T-helper 17 cell (primary cell): ENCODE data around the gene PILRA. TPM values are rescaled to one million over a fixed set of nuclear protein-coding genes. Genes with fewer than 3 reads are reported as not detected.
"Not testable (repeated sequence)": the region's sequence is repeated elsewhere in the genome, so short reads cannot be mapped to it uniquely, and the experiment has no call there.

Experiments
- ATAC-seq: fragments of 150-1000 bp; cut with Tn5 transposase; 2 replicates; pipeline ENCODE4 v1.10.0; 2021; ENCODE audit warnings: mild to moderate bottlenecking, moderate library complexity
- DNase-seq, 3 donors: peaks; one replicate each; pipeline versions ENCODE4 v3.0.0 to v3.0.0-alpha.2; 2020 to 2021
- H3K9me3 ChIP-seq: one replicate; pipeline ENCODE4 v1.7.0; 2013; ENCODE audit warnings: low read length, mild to moderate bottlenecking; ENCODE audit not compliant: control insufficient read depth, poor library complexity, severe bottlenecking
- H3K27ac Mint-ChIP-seq: one replicate; pipeline ENCODE4 v1.8.0; 2022; ENCODE audit warnings: mild to moderate bottlenecking, moderate library complexity, mixed read lengths
- H3K27me3 Mint-ChIP-seq: one replicate; pipeline ENCODE4 v1.8.0; 2022; ENCODE audit warnings: mixed read lengths
- H3K36me3 Mint-ChIP-seq: one replicate; pipeline ENCODE4 v1.8.0; 2022; ENCODE audit warnings: low read depth, mixed read lengths
- H3K4me1 Mint-ChIP-seq: one replicate; pipeline ENCODE4 v1.8.0; 2022; ENCODE audit warnings: mild to moderate bottlenecking, mixed read lengths
- H3K4me3 Mint-ChIP-seq: one replicate; pipeline ENCODE4 v1.8.0; 2022; ENCODE audit warnings: mild to moderate bottlenecking, moderate library complexity, mixed read lengths
- total RNA-seq, 4 donors: library from RNA in 2 of 4; stranded (reverse) in 2 of 4; gene quantifications; one replicate each; pipeline ENCODE4 v1.2.3 and lab custom pipeline; 2022 to 2026

PILRA gene
- total RNA-seq, 2 donors from 2014 or later = 3.1 to 14.5 TPM

DNA sequence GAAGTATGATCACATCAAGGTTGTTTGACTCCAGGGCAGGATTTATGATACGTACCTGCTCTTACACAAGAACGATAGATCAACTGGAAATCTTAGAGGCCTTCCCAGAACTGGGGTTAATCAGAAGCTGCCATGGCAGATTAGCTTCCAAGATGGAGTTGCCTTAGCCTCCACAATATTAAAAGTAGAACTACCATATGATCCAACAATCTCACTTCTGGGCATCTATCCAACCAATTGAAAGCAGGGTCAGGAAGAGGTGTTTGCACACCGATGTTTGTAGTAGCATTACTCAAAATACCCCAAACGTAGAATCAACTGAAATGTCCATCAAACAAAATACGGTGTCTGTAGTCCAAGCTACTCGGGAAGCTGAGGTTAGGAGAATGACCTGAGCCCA, 8.8 kb upstream of the PILRA start:
- no peaks in the 10 kb centered on the region for H3K9me3 ChIP-seq
- Mint-ChIP-seq H3K27me3 (no peaks in the 10 kb centered on the region), H3K27ac (peak overlapping the region; percentile 19), H3K4me1 (peaks cover 28% of the 10 kb centered on the region), H3K36me3 (peaks cover 11% of the 10 kb centered on the region), H3K4me3 (no peak overlapping the region)
- no peak for ATAC-seq
- no peak for DNase-seq

DNA sequence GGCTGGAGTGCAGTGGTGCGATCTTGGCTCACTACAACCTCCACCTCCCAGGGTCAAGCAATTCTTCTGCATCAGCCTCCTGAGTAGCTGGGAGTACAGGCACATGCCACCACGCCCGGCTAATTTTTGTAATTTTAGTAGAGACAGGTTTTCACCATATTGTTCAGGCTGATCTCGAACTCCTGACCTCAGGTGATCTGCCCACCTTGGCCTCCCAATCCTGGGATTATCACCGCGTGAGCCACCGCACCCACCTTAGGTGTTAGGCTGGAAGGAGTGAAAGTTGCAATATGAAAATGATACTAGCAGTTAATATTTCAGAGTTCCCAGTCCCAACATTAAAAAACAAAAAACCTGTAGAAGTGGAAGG, 7.3 kb upstream of the PILRA start:
- Mint-ChIP-seq H3K4me1 (peaks cover 25% of the 10 kb centered on the region), H3K27ac (peak overlapping the region; percentile 89), H3K4me3 (peak overlapping the region; percentile 37)
- DNase-seq, ATAC-seq, H3K36me3 Mint-ChIP-seq, H3K27me3 Mint-ChIP-seq, H3K9me3 ChIP-seq: not testable (repeated sequence)

DNA sequence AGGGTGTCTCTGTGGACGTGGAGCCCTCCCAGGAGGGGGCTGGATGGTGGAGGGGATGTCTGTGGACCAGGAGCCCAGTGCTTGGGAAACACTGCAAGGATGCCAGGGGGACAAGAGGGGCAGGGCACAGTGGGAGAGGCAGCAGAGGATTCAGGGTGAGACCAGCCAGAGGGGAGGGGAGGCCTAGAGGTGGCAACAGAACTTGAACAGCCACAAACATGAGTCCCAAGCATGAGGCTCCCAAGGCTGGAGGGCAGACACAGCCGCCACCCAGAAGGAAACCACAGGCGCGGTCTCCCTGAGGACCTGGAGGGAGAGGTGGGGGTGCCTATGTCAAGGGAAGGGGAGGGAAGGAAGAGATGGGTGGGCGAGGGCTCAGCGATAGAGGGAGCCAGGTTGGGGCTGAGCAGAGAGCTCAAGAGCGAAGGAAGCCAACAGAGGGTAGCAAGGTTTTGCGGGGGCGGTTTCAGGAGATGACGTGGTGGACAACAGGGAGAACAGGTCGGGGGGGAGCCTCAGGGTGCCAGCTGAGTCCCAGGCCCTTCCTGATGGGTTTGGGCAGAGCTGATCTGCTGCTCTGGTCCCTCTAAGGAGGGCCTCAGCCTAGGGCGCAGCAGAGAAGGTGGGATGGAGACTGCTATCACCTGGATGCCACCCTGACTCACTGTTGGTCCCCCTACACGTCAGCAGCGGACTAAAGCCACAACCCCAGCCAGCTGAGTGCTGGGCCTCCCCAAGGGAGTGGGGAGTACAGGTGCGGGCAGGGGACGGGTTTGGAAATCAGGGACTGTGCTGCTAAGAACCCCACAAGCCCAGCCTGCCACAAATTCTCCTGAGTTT, 6.7 kb upstream of the PILRA start:
- Mint-ChIP-seq H3K36me3 (peaks cover 2% of the 10 kb centered on the region), H3K4me1 (peaks cover 25% of the 10 kb centered on the region), H3K27me3 (no peaks in the 10 kb centered on the region), H3K27ac (peak overlapping the region; percentile 89), H3K4me3 (peak overlapping the region; percentile 37)
- H3K9me3 ChIP-seq = no peaks in the 10 kb centered on the region
- DNase-seq (no peak), ATAC-seq (peak; percentile 20)

DNA sequence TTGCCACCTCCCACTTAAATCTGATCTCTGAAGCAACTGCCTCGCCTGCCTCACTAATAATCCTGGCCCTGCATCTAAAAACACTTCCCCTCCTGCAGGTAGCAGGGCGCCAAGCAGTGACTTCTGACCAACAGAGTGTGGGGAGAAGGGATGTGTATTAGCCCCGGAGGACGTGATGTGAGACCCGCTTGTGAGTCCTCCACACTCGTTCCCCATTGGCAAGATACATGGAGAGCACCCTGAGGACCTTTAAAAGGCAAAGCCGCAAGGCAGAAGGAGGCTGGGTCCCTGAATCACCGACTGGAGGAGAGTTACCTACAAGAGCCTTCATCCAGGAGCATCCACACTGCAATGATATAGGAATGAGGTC, 6.1 kb upstream of the PILRA start:
- Mint-ChIP-seq H3K27me3 (no peaks in the 10 kb centered on the region), H3K4me1 (peaks cover 25% of the 10 kb centered on the region), H3K27ac (peak overlapping the region; percentile 51), H3K4me3 (no peak overlapping the region), H3K36me3 (peaks cover 2% of the 10 kb centered on the region)
- DNase-seq = no peak
- no peaks in the 10 kb centered on the region for H3K9me3 ChIP-seq
- no peak for ATAC-seq

DNA sequence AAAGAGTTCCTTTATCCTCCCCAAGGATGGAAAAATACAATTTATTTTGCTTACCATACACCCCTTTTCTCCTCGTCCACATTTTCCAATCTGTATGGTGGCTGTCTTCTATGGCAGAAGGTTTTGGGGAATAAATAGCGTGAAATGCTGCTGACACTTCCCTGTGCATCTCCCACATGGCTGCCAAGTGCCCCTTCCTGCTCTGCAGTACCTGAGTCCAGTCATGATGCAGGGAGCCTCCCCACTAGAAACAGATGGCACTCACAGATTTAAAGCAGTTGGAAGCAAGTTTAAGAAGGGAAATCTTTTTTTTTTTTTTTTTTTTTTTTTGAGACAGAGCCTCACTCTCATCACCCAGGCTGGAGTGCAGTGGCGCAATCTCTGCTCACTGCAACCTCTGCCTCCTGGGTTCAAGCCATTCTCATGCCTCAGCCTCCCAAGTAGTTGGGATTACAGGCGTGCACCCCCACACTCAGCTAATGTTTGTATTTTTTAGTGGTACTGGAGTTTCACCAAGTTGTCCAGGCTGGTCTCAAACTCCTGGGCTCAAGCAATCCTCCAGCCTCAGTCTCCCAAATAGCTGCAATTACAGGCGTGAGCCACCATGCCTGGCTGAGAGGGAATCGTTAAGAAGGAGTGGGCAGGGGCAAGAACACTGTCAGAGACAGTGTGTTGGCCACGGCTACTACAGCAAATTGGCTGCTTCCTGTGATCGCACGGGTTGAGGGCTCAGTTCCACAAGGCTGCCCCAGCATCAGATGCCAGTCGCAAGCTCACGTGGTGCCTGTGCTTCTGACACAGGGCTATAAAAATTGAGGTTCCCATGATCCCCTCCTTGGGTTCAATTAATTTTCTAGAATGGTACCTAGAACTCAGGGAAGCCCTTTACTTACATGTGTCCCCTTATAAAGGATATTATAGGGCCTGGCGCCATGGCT, 5.3 kb upstream of the PILRA start:
- peaks cover 25% of the 10 kb centered on the region for H3K4me1 Mint-ChIP-seq
- H3K27ac Mint-ChIP-seq = peak overlapping the region; percentile 51
- H3K36me3 Mint-ChIP-seq = peaks cover 2% of the 10 kb centered on the region
- ATAC-seq (no peak), DNase-seq (no peak)
- no peaks in the 10 kb centered on the region for H3K9me3 ChIP-seq
- no peak overlapping the region for H3K4me3 Mint-ChIP-seq
- no peaks in the 10 kb centered on the region for H3K27me3 Mint-ChIP-seq

DNA sequence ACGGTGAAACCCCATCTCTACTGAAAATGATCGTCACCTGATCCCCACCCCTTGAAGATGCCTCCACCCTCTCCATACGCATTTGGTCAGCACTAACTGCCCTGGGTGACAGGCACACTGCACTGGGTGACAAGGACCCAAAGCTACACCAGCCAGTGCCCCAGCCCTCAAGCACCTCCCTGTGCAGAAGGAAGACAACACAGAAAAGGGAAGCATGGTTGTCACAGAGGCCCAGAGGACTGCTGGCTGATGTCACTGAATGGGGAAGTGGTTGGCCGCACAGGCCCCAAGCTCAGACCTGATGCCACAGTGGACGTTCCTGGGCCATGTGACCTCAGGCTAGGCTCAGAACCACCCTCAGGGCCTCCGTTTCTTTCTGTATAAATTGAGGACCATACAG, 4.2 kb upstream of the PILRA start:
- peaks cover 24% of the 10 kb centered on the region for H3K4me1 Mint-ChIP-seq
- peak overlapping the region; percentile 71 for H3K27ac Mint-ChIP-seq
- peak; percentile 65 for ATAC-seq
- no peaks in the 10 kb centered on the region for H3K9me3 ChIP-seq
- H3K27me3 Mint-ChIP-seq = no peaks in the 10 kb centered on the region
- peaks cover 2% of the 10 kb centered on the region for H3K36me3 Mint-ChIP-seq
- DNase-seq = no peak
- H3K4me3 Mint-ChIP-seq = peak overlapping the region; percentile 56

DNA sequence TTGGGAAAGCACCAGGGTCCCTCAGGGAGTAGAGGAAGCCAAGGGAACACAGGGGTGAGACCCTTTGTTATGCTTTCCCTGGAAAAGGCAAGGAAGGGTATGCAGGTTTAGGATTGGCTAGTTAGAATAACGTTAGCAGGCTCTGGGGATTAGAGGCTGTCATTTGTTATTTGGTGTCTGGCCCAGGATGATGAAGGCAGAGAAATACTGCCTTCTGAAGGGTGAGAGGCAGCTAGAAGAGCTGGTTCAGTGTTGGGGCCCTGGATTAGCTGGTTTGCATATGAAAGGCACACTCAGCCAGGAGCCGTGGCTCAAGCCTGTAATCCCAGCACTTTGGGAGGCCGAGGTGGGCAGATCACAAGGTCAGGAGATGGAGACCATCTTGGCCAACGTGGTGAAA, 3.0 kb upstream of the PILRA start:
- H3K4me3 Mint-ChIP-seq = peak overlapping the region; percentile 62
- H3K27me3 Mint-ChIP-seq = peaks cover 5% of the 10 kb centered on the region
- ATAC-seq (no peak), DNase-seq (no peak)
- H3K9me3 ChIP-seq = no peaks in the 10 kb centered on the region
- H3K27ac Mint-ChIP-seq = peak overlapping the region; percentile 66
- peaks cover 3% of the 10 kb centered on the region for H3K36me3 Mint-ChIP-seq
- H3K4me1 Mint-ChIP-seq = peaks cover 24% of the 10 kb centered on the region

DNA sequence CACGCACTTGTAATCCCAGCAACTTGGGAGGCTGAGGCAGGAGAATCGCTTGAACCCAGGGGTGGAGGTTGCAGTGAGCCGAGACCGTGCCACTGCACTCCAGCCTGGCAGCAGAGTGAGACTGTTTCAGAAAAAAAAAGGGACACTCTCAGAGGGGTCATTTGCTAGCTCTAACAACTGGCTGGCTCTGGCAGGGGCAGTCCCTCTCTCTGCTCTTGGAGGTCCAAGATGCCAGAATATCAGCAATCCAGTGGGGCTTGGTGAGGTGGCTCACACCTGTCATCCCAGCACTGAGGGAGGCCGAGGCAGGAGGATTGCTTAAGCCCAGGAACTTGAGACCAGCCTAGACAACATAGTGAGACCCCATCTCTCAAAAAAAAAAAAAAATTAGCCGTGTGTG, 2.5 kb upstream of the PILRA start:
- H3K27ac Mint-ChIP-seq = peak overlapping the region; percentile 66
- ATAC-seq = no peak

DNA sequence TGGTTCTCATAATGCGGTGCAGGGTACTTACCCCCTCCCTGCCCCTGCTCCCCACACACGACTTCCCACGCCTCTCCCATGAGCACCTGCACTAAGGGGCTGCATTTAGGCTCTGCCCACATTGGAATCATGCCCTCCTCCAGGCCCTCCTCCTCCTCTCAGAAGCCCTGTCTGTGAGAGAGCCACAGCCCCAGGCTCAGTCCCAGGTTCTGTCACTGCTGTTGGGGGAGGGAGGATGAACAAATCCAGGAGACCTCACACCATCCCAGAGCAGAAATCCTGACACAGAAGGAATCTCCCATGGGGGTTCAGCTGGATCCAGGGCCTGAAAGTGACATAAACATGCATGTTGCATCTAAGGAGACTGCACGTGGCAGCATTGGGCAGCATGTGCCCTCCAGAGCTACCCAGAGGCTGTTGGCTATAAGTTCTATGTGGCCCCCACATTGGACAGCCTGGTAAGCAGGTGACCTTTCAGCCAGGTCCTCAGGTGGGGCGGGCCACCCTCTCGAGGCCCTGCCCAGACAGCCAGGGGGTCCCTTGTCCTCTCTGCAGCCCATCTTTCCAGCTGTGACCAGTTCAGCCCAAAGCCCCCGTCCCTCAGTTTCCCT, 1.6 kb upstream of the PILRA start:
- no peak for DNase-seq
- Mint-ChIP-seq H3K27ac (peak overlapping the region; percentile 66), H3K27me3 (peaks cover 6% of the 10 kb centered on the region), H3K4me3 (peak overlapping the region; percentile 12), H3K36me3 (peaks cover 3% of the 10 kb centered on the region), H3K4me1 (peaks cover 16% of the 10 kb centered on the region)
- H3K9me3 ChIP-seq = no peaks in the 10 kb centered on the region
- no peak for ATAC-seq

More for the DNA sequence above, 2.5 kb upstream of the PILRA start:
- H3K4me1 Mint-ChIP-seq = peaks cover 24% of the 10 kb centered on the region
- no peak overlapping the region for H3K4me3 Mint-ChIP-seq
- H3K36me3 Mint-ChIP-seq = peaks cover 3% of the 10 kb centered on the region
- no peaks in the 10 kb centered on the region for H3K9me3 ChIP-seq
- H3K27me3 Mint-ChIP-seq = peaks cover 6% of the 10 kb centered on the region
- no peak for DNase-seq

DNA sequence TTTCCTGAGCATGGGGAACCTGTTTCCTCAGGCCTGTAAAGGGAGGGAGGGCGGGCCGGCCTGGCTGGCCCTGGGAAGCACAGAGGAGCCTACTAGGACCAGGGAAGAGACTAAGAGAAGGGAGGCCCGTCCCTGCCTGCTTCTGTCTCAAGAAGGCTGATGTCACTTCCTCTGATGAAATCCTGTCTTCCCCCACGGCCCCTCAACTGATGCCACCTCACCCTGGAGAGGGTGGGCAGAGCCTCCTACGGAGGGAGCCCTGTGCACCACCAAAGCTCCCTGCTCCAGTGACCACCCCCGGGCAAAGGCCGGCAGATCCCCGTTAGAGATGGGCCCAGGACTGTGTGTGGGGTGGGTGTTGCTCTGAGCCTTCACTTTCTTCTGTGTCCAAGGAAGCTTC, 1.0 kb upstream of the PILRA start:
- peaks cover 3% of the 10 kb centered on the region for H3K36me3 Mint-ChIP-seq
- H3K9me3 ChIP-seq = no peaks in the 10 kb centered on the region
- H3K27ac Mint-ChIP-seq = no peak overlapping the region
- H3K4me1 Mint-ChIP-seq = peaks cover 14% of the 10 kb centered on the region
- ATAC-seq (no peak), DNase-seq (no peak)
- H3K4me3 Mint-ChIP-seq = no peak overlapping the region
- peaks cover 6% of the 10 kb centered on the region for H3K27me3 Mint-ChIP-seq

DNA sequence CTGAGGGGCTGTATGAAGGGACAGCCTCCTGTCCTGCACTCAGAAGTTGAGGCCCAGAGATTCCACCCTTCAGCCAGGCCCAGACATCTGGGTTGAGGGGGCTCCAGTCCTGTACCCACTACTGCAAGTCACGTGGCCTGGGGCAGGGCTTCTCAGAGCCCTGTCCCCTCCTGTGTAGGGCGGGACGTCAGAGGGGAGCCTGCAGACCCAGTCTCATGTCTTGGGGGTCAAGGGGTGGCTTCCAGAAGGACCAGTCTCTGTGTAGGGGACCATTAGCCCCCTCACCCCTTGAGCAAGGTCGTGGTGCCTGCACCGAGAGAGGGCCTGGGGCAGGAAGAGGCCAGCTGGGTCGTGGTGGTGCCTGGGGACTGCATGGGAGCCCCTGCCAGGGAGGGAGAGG, 593 bp upstream of the PILRA start:
- Mint-ChIP-seq H3K27me3 (peaks cover 6% of the 10 kb centered on the region), H3K27ac (no peak overlapping the region), H3K4me3 (no peak overlapping the region), H3K4me1 (peaks cover 13% of the 10 kb centered on the region), H3K36me3 (peaks cover 3% of the 10 kb centered on the region)
- no peaks in the 10 kb centered on the region for H3K9me3 ChIP-seq
- ATAC-seq (no peak), DNase-seq (no peak)

DNA sequence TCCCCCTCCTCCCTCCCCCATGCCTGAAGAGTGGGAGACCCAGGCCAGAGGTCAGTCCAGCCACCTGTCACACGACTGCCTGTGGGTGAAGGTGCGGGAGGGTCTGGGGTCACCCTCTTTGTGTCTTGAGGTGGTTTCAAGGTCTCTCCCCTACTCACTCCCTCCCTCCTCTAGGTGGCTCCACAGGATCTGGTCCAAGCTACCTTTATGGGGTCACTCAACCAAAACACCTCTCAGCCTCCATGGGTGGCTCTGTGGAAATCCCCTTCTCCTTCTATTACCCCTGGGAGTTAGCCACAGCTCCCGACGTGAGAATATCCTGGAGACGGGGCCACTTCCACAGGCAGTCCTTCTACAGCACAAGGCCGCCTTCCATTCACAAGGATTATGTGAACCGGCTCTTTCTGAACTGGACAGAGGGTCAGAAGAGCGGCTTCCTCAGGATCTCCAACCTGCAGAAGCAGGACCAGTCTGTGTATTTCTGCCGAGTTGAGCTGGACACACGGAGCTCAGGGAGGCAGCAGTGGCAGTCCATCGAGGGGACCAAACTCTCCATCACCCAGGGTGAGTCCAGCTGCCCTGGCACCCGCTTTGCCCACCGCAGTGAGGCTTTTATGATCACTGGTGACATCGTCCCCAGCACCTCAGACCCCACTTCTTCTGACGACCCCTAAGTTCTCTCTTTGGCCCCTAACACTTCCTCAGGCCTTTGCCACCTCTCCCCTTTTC, 747 bp downstream of the PILRA start:
- not testable (repeated sequence) for ATAC-seq, H3K36me3 Mint-ChIP-seq, DNase-seq, H3K27ac Mint-ChIP-seq, H3K4me1 Mint-ChIP-seq, H3K9me3 ChIP-seq, H3K27me3 Mint-ChIP-seq, H3K4me3 Mint-ChIP-seq

DNA sequence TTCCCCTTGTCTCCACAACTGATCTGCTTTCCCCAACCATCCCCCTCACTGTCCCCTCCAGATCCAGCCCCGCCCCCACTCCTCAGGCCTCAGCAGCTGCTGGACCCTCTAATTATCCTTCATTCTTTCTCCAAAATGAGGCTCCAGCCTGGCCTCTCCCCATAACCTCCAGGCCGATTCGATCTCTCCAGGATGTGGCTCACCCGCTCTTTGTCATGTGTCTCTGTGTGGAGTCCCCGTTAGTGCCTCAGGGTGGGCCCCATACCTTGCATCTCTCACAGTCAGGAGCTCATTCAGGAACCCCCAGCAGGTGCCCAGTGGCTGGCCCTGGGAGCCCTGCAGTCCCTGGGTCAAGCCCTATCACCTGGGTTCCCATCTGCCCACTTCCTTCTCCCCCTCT, 1.3 kb downstream of the PILRA start:
- no peak for ATAC-seq

More for the DNA sequence above, 1.3 kb downstream of the PILRA start:
- no peaks in the 10 kb centered on the region for H3K9me3 ChIP-seq
- DNase-seq = no peak
- peaks cover 6% of the 10 kb centered on the region for H3K27me3 Mint-ChIP-seq
- peaks cover 3% of the 10 kb centered on the region for H3K36me3 Mint-ChIP-seq
- peaks cover 7% of the 10 kb centered on the region for H3K4me1 Mint-ChIP-seq
- H3K27ac Mint-ChIP-seq = no peak overlapping the region
- H3K4me3 Mint-ChIP-seq = no peak overlapping the region
